Measurements from ENCODE around the gene RAD18.

RAD18 gene

DNA sequence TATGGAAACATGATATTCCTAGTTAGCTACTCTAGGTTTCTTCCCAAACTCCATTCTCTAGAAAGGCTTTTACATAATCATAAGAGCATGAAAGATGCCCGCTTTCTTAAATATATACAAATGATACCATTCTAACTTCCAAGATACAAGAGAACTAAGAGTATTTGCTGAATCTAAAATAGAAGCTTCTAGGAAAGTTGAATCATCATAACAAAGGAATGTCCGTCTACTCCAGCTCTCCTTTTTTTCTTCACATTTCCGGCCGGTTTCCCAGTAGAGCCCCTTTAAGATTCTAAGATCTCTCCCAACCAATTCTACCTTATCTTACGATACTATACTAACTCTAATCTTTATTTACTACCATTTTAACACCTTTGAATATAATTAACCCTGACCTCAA, 60.1 kb downstream of the RAD18 start:
- Histone ChIP-seq H3K4me1 (ENCODE audit: control insufficient read depth, insufficient read depth, low read length) (no peaks in the 10 kb centered on the region), H3K4me3 (ENCODE audit: insufficient read depth, low read depth, low read length) (no peak overlapping the region)

DNA sequence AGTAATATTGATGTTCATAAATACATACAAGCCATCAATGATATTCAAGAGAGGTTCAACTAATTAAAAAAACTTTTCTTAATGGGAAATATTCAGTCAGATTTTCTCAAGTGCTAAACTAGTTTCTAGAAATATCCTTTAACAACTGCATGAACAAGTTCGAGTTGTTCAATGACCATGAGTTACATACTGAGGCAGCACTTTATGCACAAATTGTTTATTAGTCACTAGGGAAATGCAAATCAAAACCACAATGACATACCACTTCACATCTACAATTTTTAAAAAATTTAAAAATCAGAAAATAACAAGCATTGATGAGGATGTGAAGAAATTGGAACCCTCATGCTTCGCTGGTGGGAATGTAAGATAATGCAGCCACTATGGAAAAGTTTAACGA, 62.4 kb downstream of the RAD18 start:
- Histone ChIP-seq H3K9me3 (ENCODE audit: control insufficient read depth, low read length) (no peaks in the 10 kb centered on the region), H3K4me3 (ENCODE audit: insufficient read depth, low read depth, low read length) (no peak overlapping the region), H3K36me3 (ENCODE audit: control insufficient read depth, insufficient read depth, low read length) (no peaks in the 10 kb centered on the region), H3K27ac (ENCODE audit: insufficient read depth, low read depth, low read length, poor library complexity, severe bottlenecking) (no peak overlapping the region), H3K4me1 (ENCODE audit: control insufficient read depth, insufficient read depth, low read length) (no peaks in the 10 kb centered on the region), H3K27me3 (ENCODE audit: control insufficient read depth, insufficient read depth, low read length, poor library complexity, severe bottlenecking) (no peaks in the 10 kb centered on the region)
- WGBS, 2 experiments = 93 to 96% methylated on average over 3 of the region's 3 CpGs

More for the DNA sequence above, 60.1 kb downstream of the RAD18 start:
- H3K36me3 ChIP-seq (ENCODE audit: control insufficient read depth, insufficient read depth, low read length) = no peaks in the 10 kb centered on the region
- 91 to 96% methylated on average over 5 of the region's 5 CpGs for WGBS, 2 experiments
- no peaks in the 10 kb centered on the region for H3K27me3 ChIP-seq (ENCODE audit: control insufficient read depth, insufficient read depth, low read length, poor library complexity, severe bottlenecking)
- H3K27ac ChIP-seq (ENCODE audit: insufficient read depth, low read depth, low read length, poor library complexity, severe bottlenecking) = no peak overlapping the region
- no peaks in the 10 kb centered on the region for H3K9me3 ChIP-seq (ENCODE audit: control insufficient read depth, low read length)

DNA sequence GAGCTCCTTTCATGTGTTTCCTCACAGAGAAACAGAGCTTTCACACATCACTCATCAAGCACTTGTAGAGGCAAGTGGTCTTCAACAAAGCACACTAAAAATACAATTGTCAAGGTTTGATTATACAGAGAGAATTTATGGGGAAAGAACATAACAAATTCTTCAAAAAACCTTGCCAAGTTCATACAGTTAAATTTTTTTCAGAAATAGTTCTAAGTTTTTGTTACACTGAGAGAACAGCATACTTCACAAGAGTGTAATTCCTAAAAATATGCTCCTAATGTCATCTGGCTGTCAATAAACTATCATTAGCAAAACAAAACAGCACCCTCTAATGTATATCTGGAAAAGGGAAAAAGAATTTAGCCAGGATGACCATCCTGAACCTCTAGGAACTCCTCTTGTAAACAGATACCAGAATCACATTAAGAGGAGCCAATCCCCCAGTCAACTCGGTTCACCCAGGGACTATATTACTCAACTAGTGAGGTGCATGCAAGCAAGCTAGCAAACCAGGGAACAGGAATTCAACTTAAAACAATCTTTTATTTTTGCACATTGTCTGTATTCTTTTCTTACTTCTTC, 63.3 kb downstream of the RAD18 start:
- H3K36me3 ChIP-seq (ENCODE audit: control insufficient read depth, insufficient read depth, low read length) = no peaks in the 10 kb centered on the region
- WGBS, 2 experiments = 80% methylated on average over 1 of the region's 1 CpG
- no peaks in the 10 kb centered on the region for H3K4me1 ChIP-seq (ENCODE audit: control insufficient read depth, insufficient read depth, low read length)
- no peak overlapping the region for H3K27ac ChIP-seq (ENCODE audit: insufficient read depth, low read depth, low read length, poor library complexity, severe bottlenecking)
- H3K9me3 ChIP-seq (ENCODE audit: control insufficient read depth, low read length) = no peaks in the 10 kb centered on the region
- H3K27me3 ChIP-seq (ENCODE audit: control insufficient read depth, insufficient read depth, low read length, poor library complexity, severe bottlenecking) = no peaks in the 10 kb centered on the region
- no peak overlapping the region for H3K4me3 ChIP-seq (ENCODE audit: insufficient read depth, low read depth, low read length)

DNA sequence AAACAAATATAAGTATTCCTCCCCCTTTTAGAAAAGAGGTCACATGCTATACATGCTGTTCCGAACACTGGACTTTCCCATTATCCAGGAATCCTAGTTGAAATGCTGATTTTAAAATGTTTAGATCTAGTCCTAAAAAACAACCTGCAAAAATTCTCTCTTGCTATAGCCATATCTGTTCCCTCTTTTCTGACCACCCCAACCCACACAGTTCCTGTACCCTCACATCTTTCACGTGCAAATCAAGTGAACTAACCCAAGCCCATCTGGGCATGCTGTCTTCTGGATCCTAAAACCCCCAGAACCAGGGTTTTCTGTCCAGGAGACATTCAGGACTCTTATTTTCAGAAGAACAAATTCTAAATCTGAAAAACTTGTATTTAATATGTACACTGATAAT, 67.4 kb downstream of the RAD18 start:
- H3K4me3 ChIP-seq (ENCODE audit: insufficient read depth, low read depth, low read length) = no peak overlapping the region
- no peaks in the 10 kb centered on the region for H3K36me3 ChIP-seq (ENCODE audit: control insufficient read depth, insufficient read depth, low read length)
- H3K4me1 ChIP-seq (ENCODE audit: control insufficient read depth, insufficient read depth, low read length) = no peaks in the 10 kb centered on the region
- H3K27me3 ChIP-seq (ENCODE audit: control insufficient read depth, insufficient read depth, low read length, poor library complexity, severe bottlenecking) = no peaks in the 10 kb centered on the region
- WGBS, 2 experiments = 74 to 75% methylated on average over 2 of the region's 2 CpGs
- H3K9me3 ChIP-seq (ENCODE audit: control insufficient read depth, low read length) = no peaks in the 10 kb centered on the region
- no peak overlapping the region for H3K27ac ChIP-seq (ENCODE audit: insufficient read depth, low read depth, low read length, poor library complexity, severe bottlenecking)

DNA sequence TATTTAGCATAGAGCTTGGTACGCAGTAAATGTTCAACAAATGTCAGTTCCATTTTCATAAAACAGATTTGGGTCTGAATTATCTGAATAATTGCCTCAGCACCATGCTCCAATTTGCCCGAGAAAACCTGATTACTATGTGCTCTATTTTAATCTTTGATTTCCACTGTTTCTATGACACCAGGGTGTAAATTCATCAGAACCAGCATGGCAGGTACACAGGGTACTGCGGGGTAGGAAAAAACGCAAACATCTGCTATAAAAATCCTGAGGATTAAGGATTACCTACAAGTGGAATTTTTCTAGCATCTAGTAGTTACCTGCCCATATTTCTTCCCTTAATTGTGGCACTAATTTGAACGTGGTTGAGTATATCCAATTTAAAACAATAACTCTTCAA, 70.3 kb downstream of the RAD18 start:
- no peak overlapping the region for H3K4me3 ChIP-seq (ENCODE audit: insufficient read depth, low read depth, low read length)
- no peaks in the 10 kb centered on the region for H3K36me3 ChIP-seq (ENCODE audit: control insufficient read depth, insufficient read depth, low read length)
- H3K9me3 ChIP-seq (ENCODE audit: control insufficient read depth, low read length) = no peaks in the 10 kb centered on the region
- no peaks in the 10 kb centered on the region for H3K27me3 ChIP-seq (ENCODE audit: control insufficient read depth, insufficient read depth, low read length, poor library complexity, severe bottlenecking)
- WGBS, 2 experiments = 96% methylated on average over 5 of the region's 5 CpGs
- H3K4me1 ChIP-seq (ENCODE audit: control insufficient read depth, insufficient read depth, low read length) = no peaks in the 10 kb centered on the region
- H3K27ac ChIP-seq (ENCODE audit: insufficient read depth, low read depth, low read length, poor library complexity, severe bottlenecking) = no peak overlapping the region

DNA sequence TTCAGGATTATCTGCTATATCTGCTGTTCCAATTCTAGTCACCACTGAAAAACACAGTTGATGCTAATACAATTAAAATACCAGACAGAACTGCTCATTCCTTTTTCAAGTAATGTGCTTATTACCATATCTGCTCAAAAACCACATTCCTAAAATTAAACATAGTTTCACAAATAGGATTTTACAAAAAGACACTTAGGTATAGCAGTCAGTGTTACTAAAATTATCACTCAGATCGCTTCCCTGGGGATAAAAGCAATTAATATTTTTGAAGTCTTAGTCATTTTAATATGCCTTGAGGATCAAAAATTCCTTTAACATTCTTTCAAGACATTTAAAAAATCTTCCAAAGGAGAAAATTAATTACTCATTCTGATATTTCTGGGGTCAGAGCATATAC, 71.5 kb downstream of the RAD18 start:
- Histone ChIP-seq H3K9me3 (ENCODE audit: control insufficient read depth, low read length) (no peaks in the 10 kb centered on the region), H3K4me3 (ENCODE audit: insufficient read depth, low read depth, low read length) (no peak overlapping the region), H3K27ac (ENCODE audit: insufficient read depth, low read depth, low read length, poor library complexity, severe bottlenecking) (no peak overlapping the region), H3K36me3 (ENCODE audit: control insufficient read depth, insufficient read depth, low read length) (no peaks in the 10 kb centered on the region), H3K27me3 (ENCODE audit: control insufficient read depth, insufficient read depth, low read length, poor library complexity, severe bottlenecking) (no peaks in the 10 kb centered on the region), H3K4me1 (ENCODE audit: control insufficient read depth, insufficient read depth, low read length) (no peaks in the 10 kb centered on the region)
- 100% methylated on average over 1 of the region's 1 CpG; no CpG with 5 or more reads in 1 of the 2 experiments for WGBS, 2 experiments

DNA sequence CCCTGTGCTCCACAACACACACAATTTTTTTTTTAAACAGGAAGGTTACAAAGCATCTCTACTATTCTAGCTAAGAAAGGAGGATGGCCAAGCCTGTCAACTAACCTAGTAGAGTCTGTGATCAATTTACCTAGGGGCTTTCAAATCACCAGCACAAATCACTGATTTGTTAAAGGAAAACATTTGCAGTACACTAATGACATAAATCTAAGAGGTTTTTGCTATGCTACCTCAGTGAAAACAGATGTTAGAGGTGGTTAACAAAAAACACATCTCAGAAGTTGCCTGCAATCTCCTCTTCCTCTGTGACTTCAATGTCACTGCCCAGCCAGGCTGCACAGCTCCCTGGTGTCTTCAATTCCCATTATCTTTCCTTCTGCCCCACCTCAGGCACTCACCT, 72.0 kb downstream of the RAD18 start:
- Histone ChIP-seq H3K27me3 (ENCODE audit: control insufficient read depth, insufficient read depth, low read length, poor library complexity, severe bottlenecking) (no peaks in the 10 kb centered on the region), H3K36me3 (ENCODE audit: control insufficient read depth, insufficient read depth, low read length) (no peaks in the 10 kb centered on the region), H3K4me3 (ENCODE audit: insufficient read depth, low read depth, low read length) (no peak overlapping the region), H3K9me3 (ENCODE audit: control insufficient read depth, low read length) (no peaks in the 10 kb centered on the region), H3K27ac (ENCODE audit: insufficient read depth, low read depth, low read length, poor library complexity, severe bottlenecking) (no peak overlapping the region), H3K4me1 (ENCODE audit: control insufficient read depth, insufficient read depth, low read length) (no peaks in the 10 kb centered on the region)

DNA sequence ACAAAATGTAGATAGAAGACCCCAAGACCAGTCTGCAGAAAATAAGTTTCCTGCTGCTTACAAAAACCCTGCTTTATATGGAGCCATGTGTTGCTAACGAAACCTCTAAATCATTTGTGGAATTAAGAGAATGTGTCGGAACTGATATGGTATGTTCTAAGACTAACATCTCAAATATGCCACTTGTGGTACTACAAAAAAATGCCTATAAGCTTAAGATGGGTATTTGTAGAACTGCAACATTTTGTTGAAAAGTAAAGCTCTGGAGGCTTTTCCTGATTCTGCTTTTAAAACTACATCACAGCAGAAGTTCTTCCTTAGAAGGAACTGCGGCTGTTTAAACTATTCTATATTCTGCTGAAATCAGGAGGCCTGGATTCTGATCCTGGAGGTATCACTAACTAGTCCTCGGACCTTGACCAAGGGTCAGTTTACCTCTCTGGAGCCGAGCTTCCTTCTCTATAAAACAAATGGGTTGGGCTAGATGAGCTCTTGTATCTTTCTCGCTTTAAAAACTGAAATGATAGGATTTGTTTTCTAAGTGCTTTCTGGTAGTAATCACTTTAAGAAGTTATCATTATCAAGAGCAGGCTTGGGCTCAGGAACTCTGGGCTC, 74.9 kb downstream of the RAD18 start:
- H3K27ac ChIP-seq (ENCODE audit: insufficient read depth, low read depth, low read length, poor library complexity, severe bottlenecking) = no peak overlapping the region
- no peaks in the 10 kb centered on the region for H3K9me3 ChIP-seq (ENCODE audit: control insufficient read depth, low read length)
- no peaks in the 10 kb centered on the region for H3K27me3 ChIP-seq (ENCODE audit: control insufficient read depth, insufficient read depth, low read length, poor library complexity, severe bottlenecking)
- no peaks in the 10 kb centered on the region for H3K4me1 ChIP-seq (ENCODE audit: control insufficient read depth, insufficient read depth, low read length)
- no peak overlapping the region for H3K4me3 ChIP-seq (ENCODE audit: insufficient read depth, low read depth, low read length)
- 91 to 97% methylated on average over 6 of the region's 6 CpGs for WGBS, 2 experiments
- H3K36me3 ChIP-seq (ENCODE audit: control insufficient read depth, insufficient read depth, low read length) = no peaks in the 10 kb centered on the region

DNA sequence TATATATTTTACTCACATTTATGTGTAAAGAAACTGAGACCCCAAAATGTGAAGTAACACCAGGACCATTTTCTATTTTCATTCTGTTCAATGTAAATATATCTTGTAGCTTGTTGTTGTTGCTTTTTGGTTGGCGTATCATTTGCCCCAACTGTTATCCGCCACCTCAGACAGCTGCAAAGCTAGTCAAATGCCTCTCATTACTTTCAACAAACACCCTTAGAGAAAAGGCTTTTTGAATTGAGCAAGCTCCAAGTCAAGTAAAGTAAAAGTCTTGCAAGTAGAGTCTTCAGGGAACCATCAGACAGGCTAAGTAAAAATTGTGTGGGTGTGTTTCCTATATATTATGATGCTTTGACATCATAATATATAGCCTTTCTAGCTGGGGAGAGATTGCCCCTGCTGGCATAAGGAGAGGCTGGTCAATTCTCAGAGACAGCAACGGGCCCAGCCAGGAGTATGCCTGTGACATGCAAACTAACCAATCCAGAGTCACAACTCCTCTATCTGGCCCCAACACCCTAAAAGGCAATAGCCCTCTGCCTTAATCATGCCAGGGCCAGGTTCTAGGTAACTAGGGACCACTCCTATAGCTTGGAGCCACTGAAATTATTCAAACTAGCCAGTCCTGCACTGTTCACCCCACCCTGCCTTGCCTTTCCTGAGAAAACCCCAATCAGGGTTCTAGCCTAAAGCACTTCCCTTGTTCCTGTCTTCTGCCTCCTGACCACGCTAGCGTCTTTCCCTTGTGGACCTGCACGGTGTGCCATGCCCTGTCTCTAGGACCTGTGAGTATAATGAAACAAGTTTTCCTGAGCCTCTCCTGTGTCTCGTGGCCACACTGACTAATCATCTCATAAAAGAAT, 75.6 kb downstream of the RAD18 start:
- WGBS, 2 experiments = 85 to 86% methylated on average over 7 of the region's 7 CpGs
- Histone ChIP-seq H3K36me3 (ENCODE audit: control insufficient read depth, insufficient read depth, low read length) (no peaks in the 10 kb centered on the region), H3K27ac (ENCODE audit: insufficient read depth, low read depth, low read length, poor library complexity, severe bottlenecking) (no peak overlapping the region), H3K27me3 (ENCODE audit: control insufficient read depth, insufficient read depth, low read length, poor library complexity, severe bottlenecking) (no peaks in the 10 kb centered on the region), H3K9me3 (ENCODE audit: control insufficient read depth, low read length) (no peaks in the 10 kb centered on the region), H3K4me3 (ENCODE audit: insufficient read depth, low read depth, low read length) (no peak overlapping the region), H3K4me1 (ENCODE audit: control insufficient read depth, insufficient read depth, low read length) (no peaks in the 10 kb centered on the region)

DNA sequence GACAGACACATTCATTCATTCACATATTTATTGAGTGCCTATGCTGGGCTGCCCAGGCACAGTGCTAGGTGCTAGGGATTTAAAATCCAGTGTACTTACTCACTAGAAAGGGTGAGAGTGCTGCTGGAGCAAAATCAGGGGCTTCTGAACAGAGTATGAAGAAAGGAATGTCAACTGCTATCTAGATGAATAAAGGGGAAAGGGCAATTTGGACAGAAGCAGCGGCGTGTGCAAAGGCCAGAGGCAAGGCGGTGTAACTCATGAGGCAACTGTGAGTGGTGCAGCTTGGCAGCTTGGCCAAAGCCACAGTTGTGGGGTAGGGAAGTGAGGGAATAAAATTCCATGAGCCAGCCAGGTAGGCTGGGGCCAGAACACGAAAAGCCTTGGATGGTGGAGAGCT, 76.7 kb downstream of the RAD18 start:
- Histone ChIP-seq H3K27me3 (ENCODE audit: control insufficient read depth, insufficient read depth, low read length, poor library complexity, severe bottlenecking) (no peaks in the 10 kb centered on the region), H3K36me3 (ENCODE audit: control insufficient read depth, insufficient read depth, low read length) (no peaks in the 10 kb centered on the region), H3K4me3 (ENCODE audit: insufficient read depth, low read depth, low read length) (no peak overlapping the region), H3K9me3 (ENCODE audit: control insufficient read depth, low read length) (no peaks in the 10 kb centered on the region), H3K27ac (ENCODE audit: insufficient read depth, low read depth, low read length, poor library complexity, severe bottlenecking) (no peak overlapping the region), H3K4me1 (ENCODE audit: control insufficient read depth, insufficient read depth, low read length) (no peaks in the 10 kb centered on the region)
- WGBS, 2 experiments = 85 to 90% methylated on average over 4 of the region's 4 CpGs

Data from ectodermal cell (in vitro differentiated cells).